ENCODE measurements around the gene HMGN1.
A peak's percentile ranks its signal among the peaks of the same experiment; 100 is the strongest.

HMGN1 gene

DNA sequence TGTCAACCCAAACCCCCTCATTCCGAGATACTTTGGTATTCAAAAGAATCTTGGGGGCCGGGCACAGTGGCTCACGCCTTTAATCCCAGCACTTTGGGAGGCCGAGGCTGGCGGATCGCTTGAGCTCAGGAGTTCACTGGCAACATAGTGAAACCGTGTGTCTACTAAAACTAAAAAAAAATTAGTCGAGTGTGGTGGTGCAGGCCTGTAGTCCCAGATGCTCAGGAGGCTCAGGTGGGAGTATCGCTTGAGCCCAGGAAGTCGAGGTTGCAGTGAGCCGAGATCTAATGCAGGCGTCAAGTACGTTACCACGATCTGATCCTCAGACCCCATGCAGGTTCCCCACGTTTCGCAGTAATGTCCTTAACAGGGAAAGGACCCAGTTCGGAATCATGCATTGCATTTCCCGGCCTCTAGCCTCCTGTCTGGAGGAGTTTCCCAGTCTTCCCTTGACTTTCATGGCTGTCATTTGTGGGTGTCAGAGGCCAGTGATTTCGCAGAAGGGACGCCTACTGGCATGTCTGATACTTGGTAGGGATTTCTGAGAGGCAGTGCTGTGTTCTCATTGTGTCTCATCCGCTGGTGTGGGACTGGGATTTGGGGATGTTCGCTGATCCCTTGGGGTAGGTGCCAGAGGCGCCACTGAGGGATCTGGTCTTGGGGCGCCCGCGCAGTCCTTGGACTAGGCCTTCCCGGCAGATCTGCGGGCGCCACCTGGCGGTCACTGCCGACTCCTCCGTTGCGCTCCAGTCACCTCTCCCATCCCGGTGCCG, 39.3 kb upstream of the HMGN1 start:
- TF ChIP-seq RAD21 (IDR thresholded peaks at IDR 0.05; ENCODE audit: low read depth) = peak; percentile 83
- TF ChIP-seq TCF12 (IDR thresholded peaks at IDR 0.05; ENCODE audit: low read depth) = 0 out of 2 replicates have a peak, but pooled peaks have one; percentile 7
- no peak for TF ChIP-seq TEAD4 (IDR thresholded peaks at IDR 0.05)
- TF ChIP-seq, protein P1, sequence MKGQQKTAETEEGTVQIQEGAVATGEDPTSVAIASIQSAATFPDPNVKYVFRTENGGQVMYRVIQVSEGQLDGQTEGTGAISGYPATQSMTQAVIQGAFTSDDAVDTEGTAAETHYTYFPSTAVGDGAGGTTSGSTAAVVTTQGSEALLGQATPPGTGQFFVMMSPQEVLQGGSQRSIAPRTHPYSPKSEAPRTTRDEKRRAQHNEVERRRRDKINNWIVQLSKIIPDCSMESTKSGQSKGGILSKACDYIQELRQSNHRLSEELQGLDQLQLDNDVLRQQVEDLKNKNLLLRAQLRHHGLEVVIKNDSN (IDR thresholded peaks at IDR 0.05) = no peak
- TF ChIP-seq, protein P2, sequence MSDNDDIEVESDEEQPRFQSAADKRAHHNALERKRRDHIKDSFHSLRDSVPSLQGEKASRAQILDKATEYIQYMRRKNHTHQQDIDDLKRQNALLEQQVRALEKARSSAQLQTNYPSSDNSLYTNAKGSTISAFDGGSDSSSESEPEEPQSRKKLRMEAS (IDR thresholded peaks at IDR 0.05) = peak; percentile 40

DNA sequence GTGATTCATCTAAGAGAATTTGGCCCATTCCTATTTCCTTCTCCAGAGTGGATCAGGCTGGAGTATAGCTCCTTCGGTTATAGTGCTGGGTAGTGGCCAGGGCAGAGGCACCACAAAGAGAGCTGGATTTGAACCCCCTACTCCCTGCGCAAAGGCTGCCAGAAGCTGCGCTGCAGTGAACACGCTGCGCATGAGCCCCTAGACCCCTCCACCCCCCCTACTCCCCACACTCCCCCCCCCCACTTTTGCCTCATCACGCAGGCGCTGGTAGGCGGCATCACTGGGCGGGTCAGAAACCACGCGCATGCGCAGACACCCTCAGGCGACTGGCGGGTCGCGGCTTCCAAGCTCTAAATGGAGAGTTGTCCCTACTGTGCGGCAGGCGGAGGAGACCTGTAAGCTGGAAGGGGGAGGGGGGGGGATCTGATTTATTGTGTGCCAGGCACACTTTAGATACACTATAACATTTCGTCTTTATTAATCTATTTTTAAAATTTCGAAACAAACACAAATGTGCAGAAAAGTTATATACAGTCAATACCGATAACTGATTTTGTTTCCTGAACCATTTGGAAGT, 38.7 kb upstream of the HMGN1 start:
- TF ChIP-seq, protein P3, sequence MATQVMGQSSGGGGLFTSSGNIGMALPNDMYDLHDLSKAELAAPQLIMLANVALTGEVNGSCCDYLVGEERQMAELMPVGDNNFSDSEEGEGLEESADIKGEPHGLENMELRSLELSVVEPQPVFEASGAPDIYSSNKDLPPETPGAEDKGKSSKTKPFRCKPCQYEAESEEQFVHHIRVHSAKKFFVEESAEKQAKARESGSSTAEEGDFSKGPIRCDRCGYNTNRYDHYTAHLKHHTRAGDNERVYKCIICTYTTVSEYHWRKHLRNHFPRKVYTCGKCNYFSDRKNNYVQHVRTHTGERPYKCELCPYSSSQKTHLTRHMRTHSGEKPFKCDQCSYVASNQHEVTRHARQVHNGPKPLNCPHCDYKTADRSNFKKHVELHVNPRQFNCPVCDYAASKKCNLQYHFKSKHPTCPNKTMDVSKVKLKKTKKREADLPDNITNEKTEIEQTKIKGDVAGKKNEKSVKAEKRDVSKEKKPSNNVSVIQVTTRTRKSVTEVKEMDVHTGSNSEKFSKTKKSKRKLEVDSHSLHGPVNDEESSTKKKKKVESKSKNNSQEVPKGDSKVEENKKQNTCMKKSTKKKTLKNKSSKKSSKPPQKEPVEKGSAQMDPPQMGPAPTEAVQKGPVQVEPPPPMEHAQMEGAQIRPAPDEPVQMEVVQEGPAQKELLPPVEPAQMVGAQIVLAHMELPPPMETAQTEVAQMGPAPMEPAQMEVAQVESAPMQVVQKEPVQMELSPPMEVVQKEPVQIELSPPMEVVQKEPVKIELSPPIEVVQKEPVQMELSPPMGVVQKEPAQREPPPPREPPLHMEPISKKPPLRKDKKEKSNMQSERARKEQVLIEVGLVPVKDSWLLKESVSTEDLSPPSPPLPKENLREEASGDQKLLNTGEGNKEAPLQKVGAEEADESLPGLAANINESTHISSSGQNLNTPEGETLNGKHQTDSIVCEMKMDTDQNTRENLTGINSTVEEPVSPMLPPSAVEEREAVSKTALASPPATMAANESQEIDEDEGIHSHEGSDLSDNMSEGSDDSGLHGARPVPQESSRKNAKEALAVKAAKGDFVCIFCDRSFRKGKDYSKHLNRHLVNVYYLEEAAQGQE (IDR thresholded peaks at IDR 0.05; ENCODE audit: low read depth) = no peak
- TF ChIP-seq ZBTB7A (IDR thresholded peaks at IDR 0.05; ENCODE audit: low read depth) = peak; percentile 68; the same call in 1 of the 2 replicates
- TF ChIP-seq YY1 (IDR thresholded peaks at IDR 0.05; ENCODE audit: low read depth) = 0 out of 2 replicates have a peak, but pooled peaks have one; percentile 45
- TF ChIP-seq, protein P1 (IDR thresholded peaks at IDR 0.05) = no peak
- peak; percentile 72; the same call in 1 of the 2 replicates for TF ChIP-seq TAF1 (IDR thresholded peaks at IDR 0.05; ENCODE audit: low read depth)
- peak; percentile 16; the same call in 1 of the 2 replicates for TF ChIP-seq TCF12 (IDR thresholded peaks at IDR 0.05; ENCODE audit: low read depth)
- no peak for TF ChIP-seq FOXM1 (IDR thresholded peaks at IDR 0.05; ENCODE audit: borderline replicate concordance, low read depth)
- TF ChIP-seq, protein P2 (IDR thresholded peaks at IDR 0.05) = no peak
- no peak for TF ChIP-seq EGR1 (IDR thresholded peaks at IDR 0.05)
- TF ChIP-seq CREB1 (IDR thresholded peaks at IDR 0.05; ENCODE audit: low read depth) = no peak
- no peak for TF ChIP-seq TEAD4 (IDR thresholded peaks at IDR 0.05)
- TF ChIP-seq NFIC (IDR thresholded peaks at IDR 0.05) = no peak
- no peak for TF ChIP-seq RAD21 (IDR thresholded peaks at IDR 0.05; ENCODE audit: low read depth)
- no peak for TF ChIP-seq EP300 (IDR thresholded peaks at IDR 0.05; ENCODE audit: borderline replicate concordance)
- no peak for TF ChIP-seq CEBPB (IDR thresholded peaks at IDR 0.05)

DNA sequence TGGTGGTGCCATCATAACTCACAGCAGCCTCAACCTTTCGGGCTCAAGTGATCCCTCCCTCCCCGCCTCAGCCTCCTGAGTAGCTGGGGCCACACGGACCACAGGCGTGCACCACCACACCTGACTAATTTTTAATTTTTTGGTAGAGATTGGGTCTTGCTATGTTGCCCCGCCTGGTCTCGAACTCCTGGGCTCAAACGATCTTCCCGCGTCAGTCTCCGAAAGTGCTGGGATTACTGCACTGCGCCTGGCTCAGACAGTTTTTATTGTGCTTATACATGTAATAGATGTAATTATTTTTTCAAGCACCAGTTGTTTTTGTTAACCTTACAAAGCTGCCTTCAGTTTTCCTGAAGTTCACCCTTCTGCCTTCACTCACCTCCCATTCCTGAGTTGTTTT, 38.0 kb upstream of the HMGN1 start:
- TF ChIP-seq RAD21 (IDR thresholded peaks at IDR 0.05; ENCODE audit: low read depth) (no peak), YY1 (IDR thresholded peaks at IDR 0.05; ENCODE audit: low read depth) (no peak), ZBTB7A (IDR thresholded peaks at IDR 0.05; ENCODE audit: low read depth) (no peak), FOXM1 (IDR thresholded peaks at IDR 0.05; ENCODE audit: borderline replicate concordance, low read depth) (no peak), TEAD4 (IDR thresholded peaks at IDR 0.05) (no peak), EP300 (IDR thresholded peaks at IDR 0.05; ENCODE audit: borderline replicate concordance) (no peak), TCF12 (IDR thresholded peaks at IDR 0.05; ENCODE audit: low read depth) (no peak), EGR1 (IDR thresholded peaks at IDR 0.05) (no peak), CEBPB (IDR thresholded peaks at IDR 0.05) (no peak), TAF1 (IDR thresholded peaks at IDR 0.05; ENCODE audit: low read depth) (no peak), NFIC (IDR thresholded peaks at IDR 0.05) (no peak), CREB1 (IDR thresholded peaks at IDR 0.05; ENCODE audit: low read depth) (no peak)
- TF ChIP-seq, protein P1 (IDR thresholded peaks at IDR 0.05) = no peak
- TF ChIP-seq, protein P2 (IDR thresholded peaks at IDR 0.05) = no peak
- TF ChIP-seq, protein P3 (IDR thresholded peaks at IDR 0.05; ENCODE audit: low read depth) = no peak

DNA sequence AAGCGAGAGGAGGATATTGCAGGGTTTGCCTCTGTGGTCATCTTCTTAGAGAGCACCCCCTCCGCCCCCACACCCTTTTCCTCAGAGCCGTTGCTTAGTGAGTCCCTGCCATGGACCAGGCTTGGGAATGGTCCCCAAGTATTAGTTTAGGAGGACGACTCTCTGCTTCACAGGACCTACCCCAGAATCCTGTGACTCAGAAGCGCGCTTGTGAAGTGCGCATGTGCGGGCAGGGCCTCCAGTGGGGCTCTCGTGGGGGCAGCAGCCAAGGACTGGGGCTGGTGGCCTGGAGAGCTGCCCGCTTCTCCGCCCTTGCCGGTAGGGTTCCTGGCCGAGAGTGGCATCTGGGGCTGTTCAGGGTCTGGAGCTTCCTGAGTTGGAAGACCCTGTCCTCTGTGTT, 37.3 kb upstream of the HMGN1 start:
- TF ChIP-seq NFIC (IDR thresholded peaks at IDR 0.05) (peak; percentile 69), ZBTB7A (IDR thresholded peaks at IDR 0.05; ENCODE audit: low read depth) (no peak), TCF12 (IDR thresholded peaks at IDR 0.05; ENCODE audit: low read depth) (no peak)
- TF ChIP-seq, protein P2 (IDR thresholded peaks at IDR 0.05) = no peak

All from Ishikawa (cell line).